WI38 (cell line): ENCODE results near the gene ACTG1.

Experiments
- H3K4me3 ChIP-seq: 2 replicates; pipeline ENCODE4 v1.5.1; 2011; ENCODE audit warnings: low read depth, mild to moderate bottlenecking, control low read depth, low read length
- TF ChIP-seq, protein P1 (sequence below): IDR thresholded peaks from 2 replicates; pipeline ENCODE4 v1.5.1; 2012; ENCODE audit warnings: low read depth, mild to moderate bottlenecking, control low read depth, low read length

Gene ACTG1

GRCh38 chr17:81484195-81484979, 28.2 kb downstream of the ACTG1 start:
- TF ChIP-seq, protein P1, sequence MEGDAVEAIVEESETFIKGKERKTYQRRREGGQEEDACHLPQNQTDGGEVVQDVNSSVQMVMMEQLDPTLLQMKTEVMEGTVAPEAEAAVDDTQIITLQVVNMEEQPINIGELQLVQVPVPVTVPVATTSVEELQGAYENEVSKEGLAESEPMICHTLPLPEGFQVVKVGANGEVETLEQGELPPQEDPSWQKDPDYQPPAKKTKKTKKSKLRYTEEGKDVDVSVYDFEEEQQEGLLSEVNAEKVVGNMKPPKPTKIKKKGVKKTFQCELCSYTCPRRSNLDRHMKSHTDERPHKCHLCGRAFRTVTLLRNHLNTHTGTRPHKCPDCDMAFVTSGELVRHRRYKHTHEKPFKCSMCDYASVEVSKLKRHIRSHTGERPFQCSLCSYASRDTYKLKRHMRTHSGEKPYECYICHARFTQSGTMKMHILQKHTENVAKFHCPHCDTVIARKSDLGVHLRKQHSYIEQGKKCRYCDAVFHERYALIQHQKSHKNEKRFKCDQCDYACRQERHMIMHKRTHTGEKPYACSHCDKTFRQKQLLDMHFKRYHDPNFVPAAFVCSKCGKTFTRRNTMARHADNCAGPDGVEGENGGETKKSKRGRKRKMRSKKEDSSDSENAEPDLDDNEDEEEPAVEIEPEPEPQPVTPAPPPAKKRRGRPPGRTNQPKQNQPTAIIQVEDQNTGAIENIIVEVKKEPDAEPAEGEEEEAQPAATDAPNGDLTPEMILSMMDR: peak; percentile 82

GRCh38 chr17:81483862-81484194, 28.8 kb downstream of the ACTG1 start:
- peak overlapping the region; percentile 14; the same call in 1 of the 2 replicates for H3K4me3 ChIP-seq
- TF ChIP-seq, protein P1: no peak

More at GRCh38 chr17:81484195-81484979, 28.2 kb downstream of the ACTG1 start:
- peak overlapping the region; percentile 24 for H3K4me3 ChIP-seq

DNA sequence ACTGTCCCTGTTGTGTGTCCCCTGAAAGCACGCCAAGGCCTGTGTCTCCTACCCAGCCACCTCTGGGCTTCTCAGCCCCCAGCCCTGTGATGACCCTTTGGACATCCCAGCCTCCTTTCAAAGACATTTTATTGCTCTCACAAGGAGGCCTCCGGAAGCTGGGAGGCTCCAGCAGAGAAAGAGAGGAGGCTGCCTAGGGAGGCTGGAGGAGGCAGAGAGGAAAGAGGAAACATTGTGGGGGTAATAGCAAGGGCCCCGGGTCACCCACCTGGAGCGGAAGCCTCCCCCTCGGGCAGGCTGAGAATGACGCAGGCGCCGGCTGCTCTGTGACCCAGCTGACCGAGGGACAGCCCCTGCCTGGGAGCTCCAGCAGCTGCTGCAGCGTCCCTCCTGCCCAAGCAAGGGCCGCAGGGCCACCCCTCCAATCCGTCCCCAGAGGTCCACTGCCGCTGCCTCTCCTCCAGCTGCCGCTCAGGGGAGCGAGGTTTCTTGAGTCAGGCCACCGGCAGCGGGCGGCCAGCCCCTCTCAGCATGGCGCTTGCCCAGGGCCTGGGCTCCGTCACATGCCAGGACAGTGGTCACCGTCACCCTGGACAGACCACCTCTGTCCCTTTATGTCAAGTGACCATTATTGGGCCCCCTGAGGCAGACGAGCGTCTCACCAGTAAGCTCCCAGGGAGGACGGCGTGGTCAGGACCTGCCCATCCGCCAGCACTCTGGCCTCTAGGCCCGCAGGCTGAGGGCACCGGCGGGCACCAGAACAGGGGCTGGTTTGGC, 29.3 kb downstream of the ACTG1 start:
- no peak overlapping the region for H3K4me3 ChIP-seq

GRCh38 chr17:81482673-81483072, 29.9 kb downstream of the ACTG1 start:
- TF ChIP-seq, protein P1: no peak
- H3K4me3 ChIP-seq: no peak overlapping the region

More for the DNA sequence above, 29.3 kb downstream of the ACTG1 start:
- TF ChIP-seq, protein P1: no peak

- TF ChIP-seq, protein P1: no peak
- H3K4me3 ChIP-seq: peak overlapping the region; percentile 46
These were observed 30.6 kb downstream of the ACTG1 start for GRCh38 chr17:81481815-81482505.

DNA sequence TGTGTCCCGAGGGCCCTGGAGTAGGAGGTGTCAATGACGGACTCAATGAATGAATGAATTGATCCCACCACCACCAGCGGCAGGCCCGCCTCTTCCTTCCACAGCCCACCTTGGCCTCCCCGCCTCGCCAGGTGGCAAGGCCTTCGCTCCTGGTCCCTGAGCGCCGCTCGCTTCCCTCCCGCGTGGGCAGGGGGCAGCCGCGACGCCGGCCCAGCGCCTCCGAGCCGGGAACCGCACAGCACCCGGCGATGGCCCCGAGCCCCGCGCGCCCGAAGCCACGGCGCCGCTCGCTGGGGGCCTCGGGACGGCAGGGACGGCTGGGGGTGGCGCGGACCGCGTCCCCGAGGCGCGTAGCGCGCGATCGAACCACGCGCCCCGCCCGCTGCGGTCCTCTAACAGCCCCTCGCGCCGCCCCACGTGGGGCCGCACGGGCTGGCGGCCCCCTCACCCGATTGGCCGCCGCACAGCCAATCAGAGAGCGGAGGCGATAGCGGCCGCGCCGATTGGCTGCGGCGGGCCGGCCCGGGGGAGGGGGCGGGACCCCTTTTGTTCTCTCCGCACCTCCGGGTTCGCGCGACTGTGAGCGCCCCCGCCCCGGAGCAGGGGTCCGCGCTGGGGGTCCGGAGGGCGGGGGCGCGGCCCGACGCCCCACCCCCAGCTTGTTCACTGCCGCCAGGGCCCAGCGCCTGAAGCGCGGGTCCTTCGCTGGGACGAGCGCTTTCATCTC, 31.4 kb downstream of the ACTG1 start:
- peak overlapping the region; percentile 46 for H3K4me3 ChIP-seq
- TF ChIP-seq, protein P1: no peak
